GM18907 (cell line): ENCODE measurements around the gene HECTD2.
"Not testable (repeated sequence)": the region's sequence is repeated elsewhere in the genome, so short reads cannot be mapped to it uniquely, and the experiment has no call there.

ENCODE experiments used
- ATAC-seq: cut with Tn5 transposase; IDR thresholded peaks from one replicate; pipeline ENCODE4 v1.9.1; 2021; ENCODE audit warnings: mild to moderate bottlenecking, moderate library complexity; ENCODE audit not compliant: unreplicated experiment

The HECTD2 gene

GRCh38 chr10:91409869-91410637 lies at the start of gene HECTD2:
HECTD2 (plus strand) TSS chr10:91410344; CDS start chr10:91410439, 95 bp downstream.
- ATAC-seq, result peak; percentile 93

GRCh38 chr10:91360461-91360860 lies 49.7 kb upstream of the HECTD2 start:
- no peak for ATAC-seq

- ATAC-seq, result not testable (repeated sequence)
These were observed 44.6 kb upstream of the HECTD2 start for GRCh38 chr10:91365519-91365918.

- no peak for ATAC-seq
These were observed 43.4 kb upstream of the HECTD2 start for GRCh38 chr10:91366704-91367103.

GRCh38 chr10:91367127-91367531 lies 43.0 kb upstream of the HECTD2 start:
- no peak for ATAC-seq

- ATAC-seq, result no peak
These were observed 42.6 kb upstream of the HECTD2 start for GRCh38 chr10:91367558-91367957.

GRCh38 chr10:91369978-91370589 lies 40.1 kb upstream of the HECTD2 start:
- not testable (repeated sequence) for ATAC-seq

- no peak for ATAC-seq
These were observed 36.1 kb upstream of the HECTD2 start for GRCh38 chr10:91374052-91374451.

- ATAC-seq, result no peak
These were observed 32.1 kb upstream of the HECTD2 start for GRCh38 chr10:91378061-91378460.

- ATAC-seq, result no peak
These were observed 29.3 kb upstream of the HECTD2 start for GRCh38 chr10:91380873-91381256.

- ATAC-seq, result no peak
These were observed 28.8 kb upstream of the HECTD2 start for GRCh38 chr10:91381257-91381891.

- ATAC-seq, result no peak
These were observed 24.6 kb upstream of the HECTD2 start for GRCh38 chr10:91385306-91386085.

- peak; percentile 80 for ATAC-seq
These were observed 20.3 kb upstream of the HECTD2 start for GRCh38 chr10:91389636-91390512.

- ATAC-seq, result not testable (repeated sequence)
These were observed 19.7 kb upstream of the HECTD2 start for GRCh38 chr10:91390513-91390825.

- no peak for ATAC-seq
These were observed 18.2 kb upstream of the HECTD2 start for GRCh38 chr10:91391920-91392319.

GRCh38 chr10:91406322-91406721 lies 3.8 kb upstream of the HECTD2 start:
- no peak for ATAC-seq

- peak; percentile 41 for ATAC-seq
These were observed 875 bp upstream of the HECTD2 start for GRCh38 chr10:91409069-91409868.

- no peak for ATAC-seq
These were observed 661 bp downstream of the HECTD2 start for GRCh38 chr10:91410638-91411371.

- no peak for ATAC-seq
These were observed 1.5 kb downstream of the HECTD2 start for GRCh38 chr10:91411621-91412020.
